ENCODE data around the gene LIME1. TPM values are rescaled to one million over a fixed set of nuclear protein-coding genes. Genes with fewer than 3 reads are reported as not detected.
"Not testable (repeated sequence)": the region's sequence is repeated elsewhere in the genome, so short reads cannot be mapped to it uniquely, and the experiment has no call there.

LIME1 gene
- total RNA-seq, 1 donor from 2014 or later = 15.7 TPM

GRCh38 chr20:63774306-63774705 is 37.8 kb downstream of the LIME1 start:
- H3K27me3 Mint-ChIP-seq (ENCODE audit: low read depth) = no peaks in the 10 kb centered on the region
- H3K9me3 Mint-ChIP-seq = no peaks in the 10 kb centered on the region
- H3K27ac Mint-ChIP-seq = no peak overlapping the region
- intact Hi-C loops (cut with micrococcal nuclease) = no loop called here
- H3K4me1 Mint-ChIP-seq (ENCODE audit: low read depth) = no peaks in the 10 kb centered on the region
- no peak for DNase-seq (ENCODE audit: low spot score)
- H3K36me3 Mint-ChIP-seq (ENCODE audit: low read depth) = no peaks in the 10 kb centered on the region
- no peak overlapping the region for H3K4me3 Mint-ChIP-seq (ENCODE audit: low read depth)

- no peak for DNase-seq (ENCODE audit: low spot score)
- Mint-ChIP-seq H3K27ac (no peak overlapping the region), H3K36me3 (ENCODE audit: low read depth) (no peaks in the 10 kb centered on the region), H3K9me3 (no peaks in the 10 kb centered on the region), H3K4me1 (ENCODE audit: low read depth) (no peaks in the 10 kb centered on the region), H3K27me3 (ENCODE audit: low read depth) (no peaks in the 10 kb centered on the region), H3K4me3 (ENCODE audit: low read depth) (no peak overlapping the region)
- intact Hi-C loops (cut with micrococcal nuclease) = no loop called here
Measured at GRCh38 chr20:63775096-63775978, 38.9 kb downstream of the LIME1 start.

DNA sequence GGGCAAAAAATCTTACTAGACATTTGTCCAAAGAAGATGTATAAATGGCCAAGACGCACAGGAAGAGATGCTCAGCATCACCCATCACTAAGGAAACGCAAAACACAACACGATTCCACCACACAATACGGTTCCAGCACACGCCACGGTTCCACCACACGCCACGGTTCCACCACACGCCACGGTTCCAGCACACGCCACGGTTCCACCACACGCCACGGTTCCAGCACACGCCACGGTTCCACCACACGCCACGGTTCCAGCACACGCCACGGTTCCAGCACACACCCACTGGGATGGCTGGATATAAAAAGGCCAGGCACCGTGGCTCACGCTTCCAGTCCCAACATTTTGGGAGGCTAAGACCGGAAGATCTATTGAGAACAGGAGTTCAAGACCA is 40.4 kb downstream of the LIME1 start:
- H3K27ac Mint-ChIP-seq; H3K36me3 Mint-ChIP-seq (ENCODE audit: low read depth); H3K4me1 Mint-ChIP-seq (ENCODE audit: low read depth); DNase-seq (ENCODE audit: low spot score); H3K27me3 Mint-ChIP-seq (ENCODE audit: low read depth); H3K4me3 Mint-ChIP-seq (ENCODE audit: low read depth); intact Hi-C loops (cut with micrococcal nuclease); H3K9me3 Mint-ChIP-seq: not testable (repeated sequence)

GRCh38 chr20:63777614-63778013 is 41.1 kb downstream of the LIME1 start:
- Mint-ChIP-seq H3K36me3 (ENCODE audit: low read depth) (no peaks in the 10 kb centered on the region), H3K27ac (no peak overlapping the region), H3K27me3 (ENCODE audit: low read depth) (no peaks in the 10 kb centered on the region), H3K9me3 (no peaks in the 10 kb centered on the region), H3K4me1 (ENCODE audit: low read depth) (peaks cover 3% of the 10 kb centered on the region), H3K4me3 (ENCODE audit: low read depth) (no peak overlapping the region)
- DNase-seq (ENCODE audit: low spot score) = no peak
- intact Hi-C loops (cut with micrococcal nuclease) = no loop called here

DNA sequence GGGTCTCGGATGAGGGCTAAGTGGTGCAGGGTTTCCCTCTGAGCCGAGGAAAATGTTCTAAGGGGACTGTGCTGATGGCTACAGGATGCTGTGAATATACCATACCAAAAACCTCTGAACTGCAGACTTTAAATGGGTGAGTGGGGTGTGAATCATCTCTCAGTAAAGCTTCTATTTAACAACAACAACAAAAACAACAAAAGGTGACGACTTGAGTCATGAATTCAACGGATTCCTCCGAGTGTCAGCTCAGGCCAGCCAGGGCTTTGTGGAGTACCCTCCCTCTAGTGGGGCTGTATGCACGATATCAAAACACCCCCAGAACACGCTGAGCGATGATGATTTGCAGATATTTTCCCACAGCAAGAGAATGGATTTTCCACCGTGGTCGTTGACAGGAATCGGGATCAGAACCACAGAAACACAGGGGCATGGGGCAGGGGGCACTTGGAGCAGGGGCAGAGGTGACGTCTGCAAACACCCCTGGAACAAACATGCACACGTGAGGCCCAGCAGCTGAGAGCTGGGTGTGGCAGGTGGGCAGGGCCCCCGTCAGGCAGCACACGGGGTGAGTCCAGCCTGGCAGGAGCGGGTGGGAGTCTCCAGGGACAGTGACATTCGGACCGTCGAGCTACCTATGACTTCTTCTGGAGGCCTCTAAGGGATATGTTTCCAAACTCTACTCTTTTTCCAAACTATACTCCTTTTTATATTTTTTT is 41.7 kb downstream of the LIME1 start:
- Mint-ChIP-seq H3K4me3 (ENCODE audit: low read depth) (no peak overlapping the region), H3K27me3 (ENCODE audit: low read depth) (no peaks in the 10 kb centered on the region), H3K36me3 (ENCODE audit: low read depth) (no peaks in the 10 kb centered on the region), H3K27ac (no peak overlapping the region), H3K9me3 (no peaks in the 10 kb centered on the region), H3K4me1 (ENCODE audit: low read depth) (peaks cover 3% of the 10 kb centered on the region)
- no peak for DNase-seq (ENCODE audit: low spot score)
- intact Hi-C loops (cut with micrococcal nuclease) = no loop called here

- Mint-ChIP-seq H3K36me3 (ENCODE audit: low read depth) (no peaks in the 10 kb centered on the region), H3K27ac (no peak overlapping the region), H3K27me3 (ENCODE audit: low read depth) (no peaks in the 10 kb centered on the region), H3K4me3 (ENCODE audit: low read depth) (no peak overlapping the region), H3K4me1 (ENCODE audit: low read depth) (peaks cover 3% of the 10 kb centered on the region), H3K9me3 (no peaks in the 10 kb centered on the region)
- no peak for DNase-seq (ENCODE audit: low spot score)
- intact Hi-C loops (cut with micrococcal nuclease) = no loop called here
Measured at GRCh38 chr20:63778857-63779256, 42.4 kb downstream of the LIME1 start.

DNA sequence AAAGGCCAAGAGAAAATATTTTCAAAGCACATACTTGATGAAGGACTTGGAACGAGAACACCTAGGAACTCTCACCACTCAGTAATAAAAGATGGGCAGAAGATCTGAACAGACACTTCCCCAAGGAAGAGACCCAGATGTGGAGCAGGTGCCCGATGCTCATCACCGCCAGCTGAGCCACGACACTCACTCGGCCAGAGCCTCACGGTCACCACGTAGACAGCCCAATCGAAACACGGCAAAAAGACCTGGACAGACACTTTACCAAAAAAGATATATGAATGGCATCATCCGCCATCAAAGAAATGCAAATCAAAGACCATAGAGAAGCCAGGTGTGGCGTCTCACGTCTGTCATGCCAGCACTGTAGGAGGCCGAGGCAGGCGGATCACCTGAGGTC is 44.7 kb downstream of the LIME1 start:
- Mint-ChIP-seq H3K4me3 (ENCODE audit: low read depth) (no peak overlapping the region), H3K36me3 (ENCODE audit: low read depth) (no peaks in the 10 kb centered on the region), H3K4me1 (ENCODE audit: low read depth) (peaks cover 5% of the 10 kb centered on the region), H3K9me3 (no peaks in the 10 kb centered on the region), H3K27me3 (ENCODE audit: low read depth) (no peaks in the 10 kb centered on the region), H3K27ac (no peak overlapping the region)
- intact Hi-C loops (cut with micrococcal nuclease) = no loop called here
- DNase-seq (ENCODE audit: low spot score) = no peak

GRCh38 chr20:63782051-63782471 is 45.6 kb downstream of the LIME1 start:
- no peak for DNase-seq (ENCODE audit: low spot score)
- Mint-ChIP-seq H3K27ac (no peak overlapping the region), H3K36me3 (ENCODE audit: low read depth) (no peaks in the 10 kb centered on the region), H3K9me3 (no peaks in the 10 kb centered on the region), H3K4me3 (ENCODE audit: low read depth) (no peak overlapping the region), H3K4me1 (ENCODE audit: low read depth) (peaks cover 5% of the 10 kb centered on the region), H3K27me3 (ENCODE audit: low read depth) (no peaks in the 10 kb centered on the region)
- intact Hi-C loops (cut with micrococcal nuclease) = no loop called here

- intact Hi-C loops (cut with micrococcal nuclease) = no loop called here
- H3K9me3 Mint-ChIP-seq = no peaks in the 10 kb centered on the region
- no peak overlapping the region for H3K4me3 Mint-ChIP-seq (ENCODE audit: low read depth)
Measured at GRCh38 chr20:63782521-63782971, 46.1 kb downstream of the LIME1 start.

DNA sequence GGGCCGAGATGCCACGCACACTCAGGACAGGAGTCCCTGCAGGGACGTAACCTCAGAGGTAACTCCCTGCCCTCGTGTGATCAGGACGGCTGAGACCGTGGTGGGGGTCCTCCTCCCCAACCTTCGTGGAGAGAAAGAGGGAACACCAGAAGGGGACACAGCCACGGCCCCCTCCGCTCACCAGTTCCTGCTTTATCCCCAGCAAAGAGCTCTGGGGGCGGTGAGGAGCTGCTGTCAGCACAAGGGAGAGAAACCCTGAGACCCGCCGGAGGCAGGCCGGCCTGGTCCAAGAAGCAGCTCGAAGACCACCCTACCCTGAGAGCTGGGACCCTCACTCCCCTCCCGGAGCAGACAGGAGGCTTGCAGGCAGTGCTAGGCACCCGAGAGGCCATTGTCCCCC is 47.5 kb downstream of the LIME1 start:
- intact Hi-C loops (cut with micrococcal nuclease) = no loop called here
- no peaks in the 10 kb centered on the region for H3K27me3 Mint-ChIP-seq (ENCODE audit: low read depth)
- no peaks in the 10 kb centered on the region for H3K36me3 Mint-ChIP-seq (ENCODE audit: low read depth)
- peaks cover 5% of the 10 kb centered on the region for H3K4me1 Mint-ChIP-seq (ENCODE audit: low read depth)
- no peak overlapping the region for H3K27ac Mint-ChIP-seq
- no peak for DNase-seq (ENCODE audit: low spot score)
- H3K4me3 Mint-ChIP-seq (ENCODE audit: low read depth) = no peak overlapping the region
- H3K9me3 Mint-ChIP-seq = no peaks in the 10 kb centered on the region

More at GRCh38 chr20:63782521-63782971, 46.1 kb downstream of the LIME1 start:
- DNase-seq (ENCODE audit: low spot score) = no peak
- no peaks in the 10 kb centered on the region for H3K36me3 Mint-ChIP-seq (ENCODE audit: low read depth)
- H3K27ac Mint-ChIP-seq = no peak overlapping the region
- peaks cover 5% of the 10 kb centered on the region for H3K4me1 Mint-ChIP-seq (ENCODE audit: low read depth)
- no peaks in the 10 kb centered on the region for H3K27me3 Mint-ChIP-seq (ENCODE audit: low read depth)

GRCh38 chr20:63785691-63786131 is 49.2 kb downstream of the LIME1 start:
- Mint-ChIP-seq H3K36me3 (ENCODE audit: low read depth) (no peaks in the 10 kb centered on the region), H3K4me3 (ENCODE audit: low read depth) (no peak overlapping the region), H3K27ac (no peak overlapping the region), H3K9me3 (no peaks in the 10 kb centered on the region), H3K27me3 (ENCODE audit: low read depth) (no peaks in the 10 kb centered on the region), H3K4me1 (ENCODE audit: low read depth) (peaks cover 5% of the 10 kb centered on the region)
- intact Hi-C loops (cut with micrococcal nuclease) = loop anchor here (2.0 to 5.0 kb wide), 2 partner anchors 82 to 247 kb away; partner anchors contain the start of gene TPD52L2
- no peak for DNase-seq (ENCODE audit: low spot score)

DNA sequence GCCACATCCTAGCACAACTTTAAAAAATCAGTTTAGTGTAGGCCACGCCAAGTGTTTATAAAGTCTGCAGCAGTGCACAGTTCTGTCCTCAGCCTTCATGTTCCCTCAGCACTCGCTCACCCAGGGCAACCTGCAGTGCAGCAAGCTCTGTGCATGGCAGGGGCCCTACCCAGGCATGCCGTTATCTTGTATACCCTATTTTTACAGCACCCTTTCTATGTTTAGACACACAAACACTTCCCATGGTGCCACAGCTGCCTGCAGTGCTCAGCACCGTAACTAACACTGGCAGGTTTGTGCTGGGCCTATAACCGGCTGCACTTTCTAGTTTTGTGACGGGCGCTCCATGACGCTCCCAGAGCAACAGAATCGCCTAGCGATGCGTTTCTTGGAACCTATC is 50.8 kb downstream of the LIME1 start:
- Mint-ChIP-seq H3K27ac (no peak overlapping the region), H3K4me3 (ENCODE audit: low read depth) (no peak overlapping the region), H3K27me3 (ENCODE audit: low read depth) (no peaks in the 10 kb centered on the region), H3K9me3 (no peaks in the 10 kb centered on the region), H3K36me3 (ENCODE audit: low read depth) (no peaks in the 10 kb centered on the region), H3K4me1 (ENCODE audit: low read depth) (peaks cover 4% of the 10 kb centered on the region)
- intact Hi-C loops (cut with micrococcal nuclease) = loop anchor here (2.0 to 5.0 kb wide), 2 partner anchors 80 to 249 kb away; partner anchors contain the start of gene TPD52L2
- DNase-seq (ENCODE audit: low spot score) = no peak

GRCh38 chr20:63787749-63788148 is 51.3 kb downstream of the LIME1 start:
- H3K4me1 Mint-ChIP-seq (ENCODE audit: low read depth) = peaks cover 2% of the 10 kb centered on the region
- H3K4me3 Mint-ChIP-seq (ENCODE audit: low read depth) = no peak overlapping the region
- no peaks in the 10 kb centered on the region for H3K36me3 Mint-ChIP-seq (ENCODE audit: low read depth)
- intact Hi-C loops (cut with micrococcal nuclease) = loop anchor here (2.0 to 5.0 kb wide), 2 partner anchors 80 to 249 kb away; partner anchors contain the start of gene TPD52L2
- H3K27ac Mint-ChIP-seq = no peak overlapping the region
- H3K27me3 Mint-ChIP-seq (ENCODE audit: low read depth) = no peaks in the 10 kb centered on the region
- no peak for DNase-seq (ENCODE audit: low spot score)
- no peaks in the 10 kb centered on the region for H3K9me3 Mint-ChIP-seq

Measured in activated T-helper 2 cell treated with anti-CD3 and anti-CD28 coated beads, Interferon-gamma antibody, Interleukin-2, Interleukin-4, amounts not matched to agents 10 μg/mL and 5 μg/mL and 100 μg/mL, durations not matched to agents 14 hours and 24 hours and 36 hours (primary cell).